Right cardiac atrium (tissue), 5 donors: ENCODE measurements around the gene INTS4. TPM values are rescaled to one million over a fixed set of nuclear protein-coding genes. Genes with fewer than 3 reads are reported as not detected.
A peak's percentile ranks its signal among the peaks of the same experiment; 100 is the strongest.
"Not testable (repeated sequence)": the region's sequence is repeated elsewhere in the genome, so short reads cannot be mapped to it uniquely, and the experiment has no call there.

Experiments used
- ATAC-seq, 2 donors: fragments of 200-7000 bp; cut with Tn5 transposase; one replicate each; pipeline versions ENCODE4 v1.8.0 to v1.9.1; 2020; ENCODE audit warnings: moderate library complexity in 2 of 2, mild to moderate bottlenecking in 1 of 2
- DNase-seq, 3 donors: peaks; one replicate each; pipeline ENCODE4 v3.0.0-alpha.2; 2020
- H3K27ac ChIP-seq: one replicate; pipeline ENCODE4 v1.5.1; 2013; ENCODE audit warnings: mild to moderate bottlenecking, low read length, control low read depth, moderate library complexity
- H3K27me3 ChIP-seq: one replicate; pipeline ENCODE4 v1.6.1; 2013; ENCODE audit not compliant: control insufficient read depth, insufficient read depth
- H3K4me1 ChIP-seq: one replicate; pipeline ENCODE4 v1.6.1; 2013; ENCODE audit warnings: low read length; ENCODE audit not compliant: control insufficient read depth, insufficient read depth
- H3K4me3 ChIP-seq: one replicate; pipeline ENCODE4 v1.5.1; 2013; ENCODE audit warnings: low read length, control low read depth
- H3K9me3 ChIP-seq: one replicate; pipeline ENCODE4 v1.6.1; 2013; ENCODE audit warnings: low read length; ENCODE audit not compliant: control insufficient read depth
- WGBS: extraction: QIAGEN DNeasy Blood & Tissue Kit; methylation state at CpG from one replicate; pipeline ENCODE4 v1.1.7; 2013; 5-methylcytosine and 5-hydroxymethylcytosine counted together
- intact Hi-C, 4 donors: fragments of 100-400 bp; cut with DNase I; formaldehyde crosslinking; loops; one replicate each; pipeline versions ENCODE4 v1.11.0 to v1.14.0; 2022 to 2023
- polyA plus RNA-seq: library from polyadenylated mRNA; stranded (reverse); fragments of 200-250 nt; gene quantifications from one replicate; pipeline ENCODE4 v1.2.3, GENCODE V29; 2013
- total RNA-seq, 4 donors: library from RNA; stranded (reverse); fragmentation: NEBNext Ultra II Directional; extraction: Animal tissue kit (Norgen Biotek cat#: 25700); gene quantifications; one replicate each; pipeline ENCODE4 v1.2.1, GENCODE V29; 2021
- donor health status: healthy with polysubstance abuse.
- donor health status: DM: no; HTN: yes; CAD: no.
- donor health status: DM: no; HTN: no; CAD: no.
- donor health status: DM: no; HTN: yes; CAD: no; lungs with severe emphysema.
- donor health status: DM: yes; HTN: yes; CAD: no.

The INTS4 gene
- total and polyA plus RNA-seq, 5 donors, result 9.3 to 15.3 (median 14.9) TPM

GRCh38 chr11:78022397-78023396 is 28.2 kb upstream of the INTS4 start, which contains the start of gene KCTD14:
KCTD14 (minus strand) TSS chr11:78023276; CDS start chr11:78023249, 27 bp downstream.
- WGBS, result 14% methylated on average over 37 of the region's 37 CpGs
- Histone ChIP-seq H3K9me3 (no peaks in the 10 kb centered on the region), H3K27ac (no peak within 1 kb of the TSS), H3K27me3 (no peaks in the 10 kb centered on the region), H3K4me3 (peak within 1 kb of the TSS; percentile 33), H3K4me1 (no peaks in the 10 kb centered on the region)
- DNase-seq, result peak; percentile 51 to 75 (median 74)
- intact Hi-C loops, result no loop called here
- ATAC-seq, result peak; percentile 86 to 90

DNA sequence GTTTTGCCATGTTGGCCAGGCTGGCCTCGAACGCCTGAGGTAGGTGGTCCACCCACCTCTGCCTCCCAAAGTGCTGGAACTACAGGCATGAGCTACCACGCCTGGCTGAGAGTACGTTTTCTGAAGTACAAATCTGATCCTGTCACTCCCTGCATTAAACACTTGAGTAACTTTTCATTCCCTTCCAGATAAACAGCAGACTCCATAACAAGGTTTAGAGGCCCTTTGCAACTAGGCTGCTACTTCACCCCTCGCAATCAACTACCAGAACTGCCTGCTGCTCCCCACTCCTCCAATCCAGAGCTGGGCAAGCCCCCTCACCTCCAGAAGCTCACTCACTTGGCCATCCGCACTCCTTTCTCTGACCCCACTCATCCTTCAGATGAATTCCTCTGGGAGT is 27.1 kb upstream of the INTS4 start:
- H3K27me3 ChIP-seq, result no peaks in the 10 kb centered on the region
- no peaks in the 10 kb centered on the region for H3K4me1 ChIP-seq
- ATAC-seq (no peak), DNase-seq (no peak)
- no peak overlapping the region for H3K27ac ChIP-seq
- intact Hi-C loops, result no loop called here
- H3K9me3 ChIP-seq, result no peaks in the 10 kb centered on the region
- WGBS, result 89% methylated on average over 6 of the region's 6 CpGs
- H3K4me3 ChIP-seq, result no peak overlapping the region

DNA sequence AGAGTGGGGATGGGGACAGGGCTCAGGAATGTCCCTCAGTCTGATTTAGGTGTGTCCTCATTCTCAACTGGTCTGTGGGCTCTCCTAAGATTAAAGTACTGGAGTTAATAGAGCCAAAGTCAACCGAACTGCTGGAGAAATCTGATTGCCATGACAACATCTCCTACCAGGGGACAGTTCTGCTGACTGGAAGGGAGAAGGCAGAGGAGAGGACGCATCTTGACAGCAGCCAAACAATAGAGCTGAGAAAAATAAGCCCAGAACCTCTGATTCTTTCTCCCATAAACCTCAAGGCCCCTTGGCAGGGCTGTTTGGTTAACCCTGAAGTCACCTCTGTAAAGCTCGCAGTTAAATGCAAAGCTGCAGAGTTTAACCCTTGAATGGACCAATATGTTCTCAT is 25.8 kb upstream of the INTS4 start:
- no peak for ATAC-seq
- intact Hi-C loops, result no loop called here

DNA sequence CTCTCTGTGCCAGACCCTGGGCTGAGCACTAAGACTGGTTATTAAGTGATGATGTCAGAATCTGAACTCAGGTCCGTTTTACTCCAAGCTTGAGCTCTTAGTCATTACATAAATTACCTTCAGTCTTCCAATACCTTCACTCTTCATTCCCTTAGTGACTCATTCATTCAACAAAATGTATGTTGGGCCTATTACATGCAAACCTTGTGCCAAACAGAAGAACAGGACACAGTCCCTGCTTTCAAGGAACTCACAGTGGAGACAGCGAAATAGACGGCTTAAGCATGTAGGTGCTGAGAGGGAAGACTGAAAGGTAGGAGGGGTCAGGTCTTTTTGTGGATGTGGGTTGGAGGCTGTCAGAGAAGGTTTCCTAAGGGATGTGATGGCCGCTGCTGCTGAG is 25.3 kb upstream of the INTS4 start:
- Histone ChIP-seq H3K4me1 (no peaks in the 10 kb centered on the region), H3K27me3 (no peaks in the 10 kb centered on the region), H3K27ac (no peak overlapping the region), H3K4me3 (no peak overlapping the region), H3K9me3 (no peaks in the 10 kb centered on the region)
- DNase-seq (no peak), ATAC-seq (no peak)
- 68% methylated on average over 4 of the region's 4 CpGs for WGBS
- intact Hi-C loops, result no loop called here

More for the DNA sequence above, 25.8 kb upstream of the INTS4 start:
- WGBS, result 29% methylated on average over 3 of the region's 3 CpGs
- no peak overlapping the region for H3K4me3 ChIP-seq
- no peak for DNase-seq
- H3K9me3 ChIP-seq, result no peaks in the 10 kb centered on the region
- no peaks in the 10 kb centered on the region for H3K4me1 ChIP-seq
- no peaks in the 10 kb centered on the region for H3K27me3 ChIP-seq
- H3K27ac ChIP-seq, result no peak overlapping the region

DNA sequence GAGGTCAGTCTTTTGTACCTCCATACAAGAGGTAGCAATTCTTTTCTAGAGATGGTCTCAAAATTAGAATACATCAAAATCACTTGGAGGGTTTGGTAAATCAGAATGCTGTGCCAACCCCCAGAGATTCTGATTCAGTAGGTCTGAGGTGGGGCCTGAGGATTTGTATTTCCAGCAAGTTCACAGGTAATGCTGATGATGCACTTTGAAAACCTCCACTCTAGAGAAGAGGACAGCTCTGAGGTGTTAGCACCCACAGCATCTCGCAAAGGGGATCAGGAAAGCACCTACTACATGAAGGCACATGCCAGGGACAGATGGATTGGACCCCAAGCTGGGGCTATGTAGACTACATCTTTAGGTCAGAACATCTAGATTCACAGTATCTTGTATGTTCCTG is 21.4 kb upstream of the INTS4 start:
- ATAC-seq (no peak), DNase-seq (no peak)
- Histone ChIP-seq H3K4me1 (no peaks in the 10 kb centered on the region), H3K9me3 (no peaks in the 10 kb centered on the region), H3K27ac (no peak overlapping the region), H3K27me3 (no peaks in the 10 kb centered on the region), H3K4me3 (no peak overlapping the region)
- intact Hi-C loops, result no loop called here
- WGBS, result 100% methylated on average over 1 of the region's 1 CpG

- WGBS, result 76% methylated on average over 6 of the region's 6 CpGs
- H3K4me3 ChIP-seq, H3K9me3 ChIP-seq, H3K27me3 ChIP-seq, H3K27ac ChIP-seq, DNase-seq, H3K4me1 ChIP-seq, ATAC-seq, intact Hi-C loops: not testable (repeated sequence)
These were observed 20.6 kb upstream of the INTS4 start for GRCh38 chr11:78014937-78015520.

- H3K27me3 ChIP-seq, result no peaks in the 10 kb centered on the region
- intact Hi-C loops, result no loop called here
- H3K4me3 ChIP-seq, result no peak overlapping the region
- DNase-seq (no peak), ATAC-seq (no peak)
- no peak overlapping the region for H3K27ac ChIP-seq
- no peaks in the 10 kb centered on the region for H3K4me1 ChIP-seq
- no peaks in the 10 kb centered on the region for H3K9me3 ChIP-seq
- 82% methylated on average over 2 of the region's 2 CpGs for WGBS
These were observed 16.8 kb upstream of the INTS4 start for GRCh38 chr11:78011301-78011700.

- ATAC-seq, result no peak
- WGBS, result 90% methylated on average over 6 of the region's 6 CpGs
These were observed 16.3 kb upstream of the INTS4 start for GRCh38 chr11:78010755-78011154.

GRCh38 chr11:78010304-78010703 is 15.8 kb upstream of the INTS4 start:
- WGBS, result 98% methylated on average over 1 of the region's 1 CpG
- Histone ChIP-seq H3K4me3 (no peak overlapping the region), H3K27me3 (no peaks in the 10 kb centered on the region), H3K9me3 (no peaks in the 10 kb centered on the region), H3K4me1 (no peaks in the 10 kb centered on the region), H3K27ac (no peak overlapping the region)
- DNase-seq, result no peak
- intact Hi-C loops, result no loop called here
- no peak for ATAC-seq

More at GRCh38 chr11:78010755-78011154, 16.3 kb upstream of the INTS4 start:
- H3K9me3 ChIP-seq, result no peaks in the 10 kb centered on the region
- H3K27me3 ChIP-seq, result no peaks in the 10 kb centered on the region
- no peak for DNase-seq
- H3K27ac ChIP-seq, result no peak overlapping the region
- no peak overlapping the region for H3K4me3 ChIP-seq
- intact Hi-C loops, result no loop called here
- H3K4me1 ChIP-seq, result no peaks in the 10 kb centered on the region

DNA sequence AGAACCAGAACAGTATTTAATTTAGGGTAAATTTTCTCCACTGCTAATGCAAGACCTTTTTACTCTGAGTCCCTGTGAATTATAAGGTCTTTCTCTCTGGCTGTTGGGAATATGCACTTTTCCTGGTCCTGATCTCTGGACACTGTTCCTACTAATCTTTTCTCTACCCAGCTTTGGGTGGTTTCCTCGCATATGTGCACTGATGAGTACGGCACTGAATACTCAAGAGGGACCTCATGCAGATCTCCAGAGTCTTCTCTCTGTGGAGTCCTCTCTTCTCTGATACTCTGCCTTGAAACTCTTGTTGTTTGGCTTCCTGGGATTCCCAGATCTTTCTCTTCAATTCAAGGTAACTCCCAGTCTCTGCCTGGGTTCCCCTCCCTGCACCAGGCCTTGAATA is 14.6 kb upstream of the INTS4 start:
- H3K9me3 ChIP-seq, result no peaks in the 10 kb centered on the region
- H3K4me1 ChIP-seq, result no peaks in the 10 kb centered on the region
- no peak overlapping the region for H3K27ac ChIP-seq
- WGBS, result 92% methylated on average over 2 of the region's 2 CpGs
- H3K27me3 ChIP-seq, result no peaks in the 10 kb centered on the region
- no peak for ATAC-seq
- intact Hi-C loops, result no loop called here
- no peak for DNase-seq
- no peak overlapping the region for H3K4me3 ChIP-seq

GRCh38 chr11:78000193-78000592 is 5.7 kb upstream of the INTS4 start:
- Histone ChIP-seq H3K4me3 (no peak overlapping the region), H3K4me1 (no peaks in the 10 kb centered on the region), H3K27me3 (no peaks in the 10 kb centered on the region), H3K9me3 (no peaks in the 10 kb centered on the region), H3K27ac (no peak overlapping the region)
- ATAC-seq (peak; percentile 59 to 70), DNase-seq (peak in 1 of 3 donors; percentile 23)
- WGBS, result 0% methylated on average over 1 of the region's 1 CpG
- intact Hi-C loops, result no loop called here
